OCI-LY1 (cell line): ENCODE measurements around the gene ROMO1.

Experiments used
- EZH2 ChIP-seq: fragments of 200-600 bp; sonication (generic), shearing (Covaris generic); IDR thresholded peaks from 2 replicates; pipeline ENCODE4 v1.8.0; 2017; ENCODE audit warnings: borderline replicate concordance, mixed run types, mild to moderate bottlenecking, antibody characterized with exemption, low read length, moderate library complexity, mixed read lengths
- TF ChIP-seq, protein P1 (sequence below): fragments of 200-600 bp; sonication (generic), shearing (Covaris generic); IDR thresholded peaks from 2 replicates; pipeline ENCODE4 v1.5.1; 2017; ENCODE audit warnings: mild to moderate bottlenecking, antibody characterized with exemption, low read length, moderate library complexity, mixed read lengths

DNA sequence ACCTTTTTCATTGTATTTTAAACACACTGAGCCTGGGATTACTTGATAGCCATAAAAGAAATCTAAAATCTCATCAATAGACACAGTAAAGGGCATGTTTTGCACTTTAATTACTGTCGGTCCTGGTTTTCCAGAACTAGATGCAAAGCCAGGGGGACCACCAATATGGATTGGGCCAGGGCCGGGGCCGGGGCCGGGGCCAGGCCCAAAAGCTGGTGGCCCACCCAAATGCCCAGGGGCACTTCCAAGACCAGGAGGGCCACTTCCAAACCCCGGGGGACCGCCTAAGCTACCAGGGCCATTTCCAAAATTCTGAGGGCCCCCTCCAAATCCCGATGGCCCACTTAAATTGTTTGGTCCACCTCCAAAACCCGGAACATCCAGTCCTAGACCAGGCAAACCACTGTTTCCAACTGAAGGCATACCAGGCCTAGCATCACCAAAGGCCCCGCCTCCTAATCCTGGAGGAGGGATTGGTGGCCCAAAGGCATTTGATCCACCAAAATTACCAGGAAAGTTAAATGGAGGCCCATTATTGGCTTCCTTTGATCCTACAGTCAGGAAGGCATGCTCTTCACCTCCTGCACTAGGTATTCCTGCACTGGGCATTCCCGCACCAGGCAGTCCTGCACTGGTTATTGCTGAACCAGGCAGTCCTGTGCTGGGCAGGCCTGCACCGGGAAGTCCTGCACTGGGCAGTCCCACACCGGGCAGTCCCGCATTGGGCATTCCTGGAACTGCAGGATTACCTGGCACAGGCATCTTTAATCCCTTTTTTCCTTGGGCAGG lies 46.4 kb upstream of the ROMO1 start:
- TF ChIP-seq, protein P1, sequence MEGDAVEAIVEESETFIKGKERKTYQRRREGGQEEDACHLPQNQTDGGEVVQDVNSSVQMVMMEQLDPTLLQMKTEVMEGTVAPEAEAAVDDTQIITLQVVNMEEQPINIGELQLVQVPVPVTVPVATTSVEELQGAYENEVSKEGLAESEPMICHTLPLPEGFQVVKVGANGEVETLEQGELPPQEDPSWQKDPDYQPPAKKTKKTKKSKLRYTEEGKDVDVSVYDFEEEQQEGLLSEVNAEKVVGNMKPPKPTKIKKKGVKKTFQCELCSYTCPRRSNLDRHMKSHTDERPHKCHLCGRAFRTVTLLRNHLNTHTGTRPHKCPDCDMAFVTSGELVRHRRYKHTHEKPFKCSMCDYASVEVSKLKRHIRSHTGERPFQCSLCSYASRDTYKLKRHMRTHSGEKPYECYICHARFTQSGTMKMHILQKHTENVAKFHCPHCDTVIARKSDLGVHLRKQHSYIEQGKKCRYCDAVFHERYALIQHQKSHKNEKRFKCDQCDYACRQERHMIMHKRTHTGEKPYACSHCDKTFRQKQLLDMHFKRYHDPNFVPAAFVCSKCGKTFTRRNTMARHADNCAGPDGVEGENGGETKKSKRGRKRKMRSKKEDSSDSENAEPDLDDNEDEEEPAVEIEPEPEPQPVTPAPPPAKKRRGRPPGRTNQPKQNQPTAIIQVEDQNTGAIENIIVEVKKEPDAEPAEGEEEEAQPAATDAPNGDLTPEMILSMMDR: no peak
- TF ChIP-seq EZH2: no peak
